Fibroblast of lung (primary cell): ENCODE measurements around the gene ELP4. TPM values are rescaled to one million over a fixed set of nuclear protein-coding genes. Genes with fewer than 3 reads are reported as not detected.

ENCODE experiments used
- DNase-seq, 2 donors: peaks; one replicate each; pipeline versions ENCODE4 v3.0.0 to v3.0.0-alpha.2; 2010; ENCODE audit warnings: low read depth in 2 of 2
- H2AFZ ChIP-seq: 2 replicates; pipeline ENCODE4 v1.5.1; 2012; ENCODE audit warnings: low read length, control low read depth, inconsistent platforms
- H3K27ac ChIP-seq: 2 replicates; pipeline ENCODE4 v1.5.1; 2011; ENCODE audit warnings: low read length, control low read depth; ENCODE audit not compliant: insufficient read depth
- H3K27me3 ChIP-seq: 2 replicates; pipeline ENCODE4 v1.5.1; 2011; ENCODE audit warnings: mild to moderate bottlenecking, low read length; ENCODE audit not compliant: control insufficient read depth, insufficient read depth
- H3K36me3 ChIP-seq: 2 replicates; pipeline ENCODE4 v1.5.1; 2011; ENCODE audit warnings: low read length; ENCODE audit not compliant: control insufficient read depth, insufficient read depth
- H3K4me1 ChIP-seq: 2 replicates; pipeline ENCODE4 v1.5.1; 2011; ENCODE audit warnings: low read length; ENCODE audit not compliant: control insufficient read depth, insufficient read depth; ENCODE audit errors: extremely low read depth
- H3K4me2 ChIP-seq: 2 replicates; pipeline ENCODE4 v1.5.1; 2011; ENCODE audit warnings: low read length, control low read depth; ENCODE audit not compliant: insufficient read depth; ENCODE audit errors: extremely low read depth
- H3K4me3 ChIP-seq, 4 experiments: fragments of 200-600 bp in 1 of 4; sonication (generic) in 1 of 4; replicated peaks in 1 of 4; 2 replicates each; pipeline ENCODE4 v1.5.1; 2011 to 2016; ENCODE audit warnings: low read length in 4 of 4, low read depth in 3 of 4, mild to moderate bottlenecking in 3 of 4, control low read depth in 2 of 4, inconsistent platforms in 1 of 4, mixed read lengths in 1 of 4; ENCODE audit not compliant: insufficient read depth in 1 of 4; ENCODE audit errors: control extremely low read depth in 1 of 4
- H3K79me2 ChIP-seq: 2 replicates; pipeline ENCODE4 v1.5.1; 2012; ENCODE audit warnings: mild to moderate bottlenecking, low read length, inconsistent platforms; ENCODE audit not compliant: control insufficient read depth, insufficient read depth
- H3K9ac ChIP-seq: 2 replicates; pipeline ENCODE4 v1.5.1; 2011; ENCODE audit warnings: mild to moderate bottlenecking, low read length, control low read depth; ENCODE audit not compliant: insufficient read depth
- H3K9me3 ChIP-seq: 2 replicates; pipeline ENCODE4 v1.5.1; 2012; ENCODE audit warnings: low read depth, low read length; ENCODE audit not compliant: control insufficient read depth, insufficient read depth
- H4K20me1 ChIP-seq: 2 replicates; pipeline ENCODE4 v1.5.1; 2011; ENCODE audit warnings: low read length; ENCODE audit not compliant: control insufficient read depth, insufficient read depth; ENCODE audit errors: extremely low read depth
- EZH2 ChIP-seq: IDR thresholded peaks from 2 replicates; pipeline ENCODE4 v1.5.1; 2012; ENCODE audit warnings: low read length, control low read depth, mild to moderate bottlenecking; ENCODE audit errors: missing control alignments
- polyA plus RNA-seq, 2 donors: library from polyadenylated mRNA; depleted of rRNA in 1 of 2; stranded (reverse) in 1 of 2; unstranded in 1 of 2; fragments of >200 nt; gene quantifications; 2 replicates each; pipeline ENCODE4 v1.2.1, GENCODE V29; 2011 to 2012; ENCODE audit warnings: missing spikeins in 1 of 2
- total RNA-seq: library from RNA; depleted of rRNA; stranded (reverse); fragments of >200 nt; gene quantifications from 2 replicates; pipeline ENCODE4 v1.2.1, GENCODE V29; 2014
- TF ChIP-seq, protein P1 (sequence below), 2 donors: IDR thresholded peaks in 1 of 2; conservative IDR thresholded peaks in 1 of 2; 1 replicate in 1 of 2; 2 replicates in 1 of 2; pipeline ENCODE4 v1.5.1; 2011 to 2012; ENCODE audit warnings: low read length in 2 of 2, control low read depth in 1 of 2, inconsistent platforms in 1 of 2, low read depth in 1 of 2, mild to moderate bottlenecking in 1 of 2

Gene ELP4
- total and polyA plus RNA-seq, 2 donors (not counting 1 experiment from before 2014, with no cell fraction given) = 11.7 to 13.1 TPM

DNA sequence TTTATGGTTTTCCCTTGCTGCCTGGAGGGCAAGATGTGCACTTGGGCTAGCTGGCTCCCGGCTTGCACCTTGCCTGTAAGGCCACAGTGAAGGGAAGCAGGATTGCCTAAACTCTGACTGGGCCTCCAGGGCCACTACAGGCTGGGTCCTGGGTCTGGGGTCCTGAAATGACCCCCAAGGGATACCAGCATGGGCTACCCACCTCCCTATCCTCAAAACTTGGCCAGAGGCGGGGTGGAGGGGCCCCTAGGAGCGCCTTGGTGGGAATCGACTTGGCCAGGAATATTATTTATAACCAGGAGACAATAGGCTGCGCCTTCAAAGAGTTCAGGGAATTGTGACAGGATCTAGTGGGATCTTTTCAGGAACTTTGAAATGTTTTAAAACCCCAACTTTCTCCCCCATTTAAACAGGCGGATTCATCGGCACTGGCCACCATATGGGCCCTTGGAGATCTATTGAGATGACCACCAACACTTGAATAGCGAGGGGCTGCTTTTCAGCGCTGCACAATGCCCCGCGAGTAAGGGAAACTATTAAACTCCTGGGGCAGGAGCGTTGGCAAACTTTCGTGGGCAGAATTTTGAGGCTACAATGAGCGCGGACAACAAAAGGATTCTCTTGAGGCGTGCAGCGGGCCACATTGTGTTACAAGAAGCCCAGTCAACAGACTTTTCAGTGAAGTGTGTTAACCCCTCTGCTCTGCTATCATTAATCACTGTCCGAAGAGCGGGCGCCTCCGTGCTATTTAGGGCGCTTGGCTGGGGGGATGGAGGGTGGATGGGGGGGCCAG lies 286.3 kb downstream of the ELP4 start:
- no peak overlapping the region for H3K4me2 ChIP-seq
- H3K27me3 ChIP-seq = peaks cover 40% of the 10 kb centered on the region
- H3K4me3 ChIP-seq = no peak overlapping the region
- TF ChIP-seq, protein P1, sequence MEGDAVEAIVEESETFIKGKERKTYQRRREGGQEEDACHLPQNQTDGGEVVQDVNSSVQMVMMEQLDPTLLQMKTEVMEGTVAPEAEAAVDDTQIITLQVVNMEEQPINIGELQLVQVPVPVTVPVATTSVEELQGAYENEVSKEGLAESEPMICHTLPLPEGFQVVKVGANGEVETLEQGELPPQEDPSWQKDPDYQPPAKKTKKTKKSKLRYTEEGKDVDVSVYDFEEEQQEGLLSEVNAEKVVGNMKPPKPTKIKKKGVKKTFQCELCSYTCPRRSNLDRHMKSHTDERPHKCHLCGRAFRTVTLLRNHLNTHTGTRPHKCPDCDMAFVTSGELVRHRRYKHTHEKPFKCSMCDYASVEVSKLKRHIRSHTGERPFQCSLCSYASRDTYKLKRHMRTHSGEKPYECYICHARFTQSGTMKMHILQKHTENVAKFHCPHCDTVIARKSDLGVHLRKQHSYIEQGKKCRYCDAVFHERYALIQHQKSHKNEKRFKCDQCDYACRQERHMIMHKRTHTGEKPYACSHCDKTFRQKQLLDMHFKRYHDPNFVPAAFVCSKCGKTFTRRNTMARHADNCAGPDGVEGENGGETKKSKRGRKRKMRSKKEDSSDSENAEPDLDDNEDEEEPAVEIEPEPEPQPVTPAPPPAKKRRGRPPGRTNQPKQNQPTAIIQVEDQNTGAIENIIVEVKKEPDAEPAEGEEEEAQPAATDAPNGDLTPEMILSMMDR (conservative IDR thresholded peaks at IDR 0.05 in 1 of 2, IDR thresholded peaks at IDR 0.05 in 1 of 2; ENCODE audit: low read depth in 1 of 2, low read length in 2 of 2) = no peak
- TF ChIP-seq EZH2 = no peak
- H3K9me3 ChIP-seq = no peaks in the 10 kb centered on the region
- no peak overlapping the region for H3K27ac ChIP-seq
- no peak overlapping the region for H3K9ac ChIP-seq
- DNase-seq = no peak
- no peaks in the 10 kb centered on the region for H4K20me1 ChIP-seq
- no peaks in the 10 kb centered on the region for H3K36me3 ChIP-seq
- no peaks in the 10 kb centered on the region for H3K4me1 ChIP-seq
- no peaks in the 10 kb centered on the region for H3K79me2 ChIP-seq
- H2AFZ ChIP-seq = no peak overlapping the region

DNA sequence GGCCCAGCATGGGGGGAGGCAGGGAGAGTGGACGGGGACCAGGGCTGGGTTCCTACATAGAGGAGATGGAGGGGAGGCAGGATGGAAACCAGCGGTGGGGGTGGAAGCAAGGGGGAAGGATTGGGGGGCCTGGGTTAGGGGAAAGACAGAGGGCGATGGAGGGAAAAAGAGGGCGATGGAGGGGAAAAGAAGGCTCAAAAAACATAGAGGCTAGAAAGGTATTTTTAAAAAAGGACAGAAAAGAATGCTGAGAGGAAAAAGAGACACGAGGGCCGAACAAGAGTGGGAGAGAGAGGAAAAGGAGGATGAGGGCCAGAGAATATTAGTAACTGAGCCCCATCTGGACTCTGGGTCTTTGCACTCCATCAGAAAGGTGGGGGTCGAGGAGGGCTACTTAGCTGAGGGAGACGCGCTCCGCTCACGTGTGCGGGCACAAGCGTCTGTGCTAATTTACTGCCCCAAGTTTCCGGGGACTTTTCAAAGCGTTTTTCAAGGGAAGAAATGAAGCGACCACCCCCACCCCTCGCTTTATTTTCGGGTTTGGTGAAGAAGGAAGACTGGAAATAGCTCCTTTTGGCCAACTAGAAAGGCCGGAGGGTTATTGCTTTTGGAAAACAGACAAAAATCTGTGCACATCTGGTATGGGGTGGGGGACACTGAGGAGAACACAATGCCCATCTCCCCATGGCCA lies 287.1 kb downstream of the ELP4 start:
- Histone ChIP-seq H3K36me3 (no peaks in the 10 kb centered on the region), H3K9me3 (no peaks in the 10 kb centered on the region), H3K4me3 (no peak overlapping the region), H3K27ac (no peak overlapping the region), H2AFZ (no peak overlapping the region), H3K27me3 (peaks cover 48% of the 10 kb centered on the region), H4K20me1 (no peaks in the 10 kb centered on the region), H3K4me2 (no peak overlapping the region), H3K9ac (no peak overlapping the region), H3K79me2 (no peaks in the 10 kb centered on the region), H3K4me1 (no peaks in the 10 kb centered on the region)
- peak; percentile 67 for TF ChIP-seq EZH2
- TF ChIP-seq, protein P1 (conservative IDR thresholded peaks at IDR 0.05 in 1 of 2, IDR thresholded peaks at IDR 0.05 in 1 of 2; ENCODE audit: low read depth in 1 of 2, low read length in 2 of 2) = no peak
- no peak for DNase-seq

DNA sequence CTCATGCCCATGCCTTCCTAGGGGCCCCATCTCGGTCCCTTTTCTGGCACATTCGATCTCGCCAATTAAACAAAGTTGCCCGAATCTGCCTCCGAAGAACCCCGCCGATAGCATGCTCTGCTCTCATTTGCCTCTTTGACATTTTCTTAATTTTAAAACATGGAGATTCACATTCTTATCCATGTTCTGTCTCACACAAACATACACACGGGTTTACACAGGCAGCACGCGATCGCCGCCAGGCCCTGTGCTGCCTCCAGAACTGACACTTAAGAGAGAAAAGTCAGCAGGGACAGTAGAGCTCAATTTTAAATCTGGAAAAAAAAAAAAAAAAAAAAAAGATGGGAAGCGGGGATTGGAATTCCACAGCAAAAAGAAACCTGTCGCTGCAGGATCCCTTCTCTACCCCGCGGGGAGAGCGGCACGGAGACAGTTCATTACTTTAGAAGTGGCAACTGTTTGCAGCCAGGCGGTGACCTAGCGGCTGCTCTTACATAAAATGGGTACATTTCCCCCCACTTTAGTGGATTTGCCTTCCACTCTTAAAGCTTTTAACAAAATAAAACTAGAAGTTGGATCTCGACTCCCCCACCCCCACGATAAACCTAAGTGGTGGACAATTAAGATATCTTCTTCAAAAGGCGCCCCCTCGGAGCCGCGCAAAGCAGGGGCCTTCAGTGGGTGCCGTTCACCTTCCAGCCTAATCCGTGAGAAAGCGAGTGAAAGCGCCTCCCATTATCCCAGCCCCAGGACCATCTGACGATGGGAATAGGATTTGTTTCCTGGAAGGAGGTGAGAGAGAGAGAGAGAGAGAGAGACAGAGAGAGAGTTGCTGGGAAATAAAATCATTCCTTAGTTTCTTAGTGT lies 287.9 kb downstream of the ELP4 start:
- no peaks in the 10 kb centered on the region for H3K9me3 ChIP-seq
- H3K36me3 ChIP-seq = no peaks in the 10 kb centered on the region
- no peak overlapping the region for H3K4me2 ChIP-seq
- H3K27me3 ChIP-seq = peaks cover 54% of the 10 kb centered on the region
- no peak overlapping the region for H3K4me3 ChIP-seq
- no peak overlapping the region for H3K9ac ChIP-seq
- TF ChIP-seq, protein P1 (conservative IDR thresholded peaks at IDR 0.05 in 1 of 2, IDR thresholded peaks at IDR 0.05 in 1 of 2; ENCODE audit: low read depth in 1 of 2, low read length in 2 of 2) = no peak
- peak; percentile 34 for TF ChIP-seq EZH2
- H2AFZ ChIP-seq = no peak overlapping the region
- no peaks in the 10 kb centered on the region for H4K20me1 ChIP-seq
- H3K79me2 ChIP-seq = no peaks in the 10 kb centered on the region
- no peaks in the 10 kb centered on the region for H3K4me1 ChIP-seq
- no peak overlapping the region for H3K27ac ChIP-seq
- no peak for DNase-seq
